ENCODE measurements around the gene RCE1.

RCE1 gene

GRCh38 chr11:66891851-66892660 is 48.8 kb downstream of the RCE1 start:
- peak; percentile 98 for DNase-seq (ENCODE audit: low read depth)
- TF ChIP-seq, protein P1, sequence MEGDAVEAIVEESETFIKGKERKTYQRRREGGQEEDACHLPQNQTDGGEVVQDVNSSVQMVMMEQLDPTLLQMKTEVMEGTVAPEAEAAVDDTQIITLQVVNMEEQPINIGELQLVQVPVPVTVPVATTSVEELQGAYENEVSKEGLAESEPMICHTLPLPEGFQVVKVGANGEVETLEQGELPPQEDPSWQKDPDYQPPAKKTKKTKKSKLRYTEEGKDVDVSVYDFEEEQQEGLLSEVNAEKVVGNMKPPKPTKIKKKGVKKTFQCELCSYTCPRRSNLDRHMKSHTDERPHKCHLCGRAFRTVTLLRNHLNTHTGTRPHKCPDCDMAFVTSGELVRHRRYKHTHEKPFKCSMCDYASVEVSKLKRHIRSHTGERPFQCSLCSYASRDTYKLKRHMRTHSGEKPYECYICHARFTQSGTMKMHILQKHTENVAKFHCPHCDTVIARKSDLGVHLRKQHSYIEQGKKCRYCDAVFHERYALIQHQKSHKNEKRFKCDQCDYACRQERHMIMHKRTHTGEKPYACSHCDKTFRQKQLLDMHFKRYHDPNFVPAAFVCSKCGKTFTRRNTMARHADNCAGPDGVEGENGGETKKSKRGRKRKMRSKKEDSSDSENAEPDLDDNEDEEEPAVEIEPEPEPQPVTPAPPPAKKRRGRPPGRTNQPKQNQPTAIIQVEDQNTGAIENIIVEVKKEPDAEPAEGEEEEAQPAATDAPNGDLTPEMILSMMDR (IDR thresholded peaks at IDR 0.05; ENCODE audit: insufficient read depth, low read depth, low read length, missing control alignments): peak; percentile 33
- H3K4me3 ChIP-seq (ENCODE audit: low read length): no peak overlapping the region

DNA sequence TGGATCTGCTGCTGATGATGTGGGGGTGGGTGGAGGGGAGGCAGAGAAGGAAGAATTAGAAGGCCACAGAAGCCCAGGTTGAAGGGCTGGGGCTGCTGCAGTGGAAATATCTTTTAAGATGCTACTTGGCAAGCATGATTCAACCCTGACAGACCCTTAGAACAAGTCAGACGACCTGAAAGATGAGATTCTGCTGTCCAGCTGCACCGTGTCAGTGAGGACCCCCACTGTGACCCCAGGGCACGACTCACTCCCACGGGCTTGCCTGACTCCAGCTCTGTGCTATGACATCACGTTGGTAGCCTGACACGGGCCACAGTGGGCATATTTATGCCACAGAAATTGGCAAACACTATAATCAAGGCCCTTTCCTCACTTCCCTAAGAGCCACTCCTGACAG is 49.7 kb downstream of the RCE1 start:
- DNase-seq (ENCODE audit: low read depth): no peak
- H3K4me3 ChIP-seq (ENCODE audit: low read length): no peak overlapping the region
- TF ChIP-seq, protein P1 (IDR thresholded peaks at IDR 0.05; ENCODE audit: insufficient read depth, low read depth, low read length, missing control alignments): no peak

GRCh38 chr11:66894141-66894540 is 50.9 kb downstream of the RCE1 start:
- TF ChIP-seq, protein P1 (IDR thresholded peaks at IDR 0.05; ENCODE audit: insufficient read depth, low read depth, low read length, missing control alignments): no peak
- no peak for DNase-seq (ENCODE audit: low read depth)
- H3K4me3 ChIP-seq (ENCODE audit: low read length): no peak overlapping the region

Data from epithelial cell of esophagus (primary cell).